ENCODE data around the gene FBXW8.

Gene FBXW8

DNA sequence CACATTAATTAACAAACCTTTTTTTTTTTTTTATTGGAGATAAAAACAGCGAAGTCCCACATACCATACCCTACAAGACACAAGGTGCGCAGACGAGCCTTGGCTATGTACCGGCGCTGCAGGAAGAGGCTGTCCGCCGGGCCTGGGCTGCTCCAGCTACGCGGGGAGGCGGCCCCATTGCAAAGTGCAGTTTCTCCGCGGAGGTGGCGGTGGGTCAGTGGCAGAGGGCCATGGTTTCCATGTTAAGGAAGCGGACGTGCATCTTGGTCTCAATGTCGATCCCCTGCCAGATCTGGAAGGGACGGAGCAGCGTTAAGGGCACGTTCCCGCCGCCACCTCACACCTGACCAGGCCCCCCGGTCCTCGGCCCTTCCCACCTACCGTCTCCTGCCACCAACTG lies 128.2 kb downstream of the FBXW8 start:
- Histone ChIP-seq H3K9ac (ENCODE audit: low read length) (no peak overlapping the region), H2AFZ (ENCODE audit: low read length) (no peak overlapping the region), H3K79me2 (ENCODE audit: low read length) (no peaks in the 10 kb centered on the region), H3K4me1 (ENCODE audit: low read length) (no peaks in the 10 kb centered on the region), H3K4me2 (ENCODE audit: low read depth, low read length) (no peak overlapping the region), H3K36me3 (replicated peaks; ENCODE audit: insufficient read depth, low read length) (no peaks in the 10 kb centered on the region), H3K9me3 (replicated peaks; ENCODE audit: insufficient read depth, low read length) (no peaks in the 10 kb centered on the region), H3K4me3 (ENCODE audit: low read length) (no peak overlapping the region), H3K27me3 (replicated peaks; ENCODE audit: insufficient read depth, low read length) (no peaks in the 10 kb centered on the region), H3K9me2 (replicated peaks; ENCODE audit: insufficient read depth, low read length) (no peaks in the 10 kb centered on the region), H4K20me1 (ENCODE audit: insufficient read depth, low read length) (no peaks in the 10 kb centered on the region), H3F3A (ENCODE audit: insufficient read depth, low read length) (no peaks in the 10 kb centered on the region), H3K27ac (ENCODE audit: low read length) (no peak overlapping the region)
- DNase-seq, result no peak
- TF ChIP-seq, protein P1, sequence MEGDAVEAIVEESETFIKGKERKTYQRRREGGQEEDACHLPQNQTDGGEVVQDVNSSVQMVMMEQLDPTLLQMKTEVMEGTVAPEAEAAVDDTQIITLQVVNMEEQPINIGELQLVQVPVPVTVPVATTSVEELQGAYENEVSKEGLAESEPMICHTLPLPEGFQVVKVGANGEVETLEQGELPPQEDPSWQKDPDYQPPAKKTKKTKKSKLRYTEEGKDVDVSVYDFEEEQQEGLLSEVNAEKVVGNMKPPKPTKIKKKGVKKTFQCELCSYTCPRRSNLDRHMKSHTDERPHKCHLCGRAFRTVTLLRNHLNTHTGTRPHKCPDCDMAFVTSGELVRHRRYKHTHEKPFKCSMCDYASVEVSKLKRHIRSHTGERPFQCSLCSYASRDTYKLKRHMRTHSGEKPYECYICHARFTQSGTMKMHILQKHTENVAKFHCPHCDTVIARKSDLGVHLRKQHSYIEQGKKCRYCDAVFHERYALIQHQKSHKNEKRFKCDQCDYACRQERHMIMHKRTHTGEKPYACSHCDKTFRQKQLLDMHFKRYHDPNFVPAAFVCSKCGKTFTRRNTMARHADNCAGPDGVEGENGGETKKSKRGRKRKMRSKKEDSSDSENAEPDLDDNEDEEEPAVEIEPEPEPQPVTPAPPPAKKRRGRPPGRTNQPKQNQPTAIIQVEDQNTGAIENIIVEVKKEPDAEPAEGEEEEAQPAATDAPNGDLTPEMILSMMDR (IDR thresholded peaks at IDR 0.05; ENCODE audit: low read length), result no peak
- no peak for TF ChIP-seq EZH2 (optimal IDR thresholded peaks at IDR 0.05; ENCODE audit: low read depth, low read length)
- TF ChIP-seq EZH2phosphoT487 (IDR thresholded peaks at IDR 0.05; ENCODE audit: low read length), result no peak

DNA sequence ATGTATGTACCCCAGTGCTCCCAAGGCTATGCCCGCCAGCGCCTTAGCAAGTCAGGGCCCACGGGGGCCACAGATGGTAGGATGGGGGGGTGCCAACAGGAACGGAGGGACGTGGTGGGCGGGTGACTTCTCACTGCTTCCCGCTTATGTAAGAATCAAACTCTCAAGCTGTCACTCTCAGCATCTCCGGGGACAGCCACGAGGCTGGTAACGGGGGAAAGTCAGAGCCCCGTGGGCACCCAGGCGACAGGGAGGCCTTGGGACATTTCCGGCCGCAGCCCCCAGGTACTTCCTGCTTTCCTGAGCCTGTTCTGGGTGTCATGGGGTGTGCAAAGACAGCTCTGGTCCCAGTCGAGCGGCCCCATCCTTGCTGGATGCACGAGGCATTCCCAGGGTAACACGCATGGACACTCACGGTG lies 129.2 kb downstream of the FBXW8 start:
- no peaks in the 10 kb centered on the region for H3K4me1 ChIP-seq (ENCODE audit: low read length)
- TF ChIP-seq EZH2phosphoT487 (IDR thresholded peaks at IDR 0.05; ENCODE audit: low read length) (no peak), EZH2 (optimal IDR thresholded peaks at IDR 0.05; ENCODE audit: low read depth, low read length) (no peak)
- TF ChIP-seq, protein P1 (IDR thresholded peaks at IDR 0.05; ENCODE audit: low read length), result no peak

DNA sequence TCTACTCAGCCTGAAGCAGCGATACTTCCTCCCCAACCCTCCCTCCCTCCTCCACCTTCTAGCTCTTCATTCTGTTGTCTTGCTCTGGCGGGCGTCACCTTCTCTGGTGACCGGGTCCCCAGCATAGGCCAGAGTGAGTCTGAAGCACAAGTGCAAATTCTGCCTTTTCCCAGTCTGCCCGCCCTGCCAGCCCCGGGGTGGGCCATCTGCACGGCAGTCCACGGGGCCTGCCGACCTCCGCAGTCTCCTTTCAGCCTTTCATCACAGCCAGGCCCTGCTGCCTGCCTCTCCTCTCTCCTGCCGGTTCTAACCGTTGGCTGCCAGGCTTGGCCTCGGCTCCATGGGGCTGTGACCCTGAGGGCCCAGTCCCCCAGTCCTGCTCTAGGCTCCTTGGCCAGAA lies 129.7 kb downstream of the FBXW8 start:
- Histone ChIP-seq H3K9me2 (replicated peaks; ENCODE audit: insufficient read depth, low read length) (no peaks in the 10 kb centered on the region), H2AFZ (ENCODE audit: low read length) (no peak overlapping the region), H4K20me1 (ENCODE audit: insufficient read depth, low read length) (no peaks in the 10 kb centered on the region), H3K4me2 (ENCODE audit: low read depth, low read length) (no peak overlapping the region), H3K79me2 (ENCODE audit: low read length) (no peaks in the 10 kb centered on the region), H3K9ac (ENCODE audit: low read length) (no peak overlapping the region), H3K9me3 (replicated peaks; ENCODE audit: insufficient read depth, low read length) (no peaks in the 10 kb centered on the region), H3K4me1 (ENCODE audit: low read length) (no peaks in the 10 kb centered on the region), H3K27ac (ENCODE audit: low read length) (no peak overlapping the region), H3K36me3 (replicated peaks; ENCODE audit: insufficient read depth, low read length) (no peaks in the 10 kb centered on the region), H3K4me3 (ENCODE audit: low read length) (no peak overlapping the region), H3F3A (ENCODE audit: insufficient read depth, low read length) (no peaks in the 10 kb centered on the region), H3K27me3 (replicated peaks; ENCODE audit: insufficient read depth, low read length) (no peaks in the 10 kb centered on the region)
- no peak for DNase-seq
- TF ChIP-seq EZH2phosphoT487 (IDR thresholded peaks at IDR 0.05; ENCODE audit: low read length), result no peak
- no peak for TF ChIP-seq EZH2 (optimal IDR thresholded peaks at IDR 0.05; ENCODE audit: low read depth, low read length)
- TF ChIP-seq, protein P1 (IDR thresholded peaks at IDR 0.05; ENCODE audit: low read length), result no peak

More for the DNA sequence above, 129.2 kb downstream of the FBXW8 start:
- H3K9me2 ChIP-seq (replicated peaks; ENCODE audit: insufficient read depth, low read length), result no peaks in the 10 kb centered on the region
- H3F3A ChIP-seq (ENCODE audit: insufficient read depth, low read length), result no peaks in the 10 kb centered on the region
- H3K4me3 ChIP-seq (ENCODE audit: low read length), result no peak overlapping the region
- H3K9me3 ChIP-seq (replicated peaks; ENCODE audit: insufficient read depth, low read length), result no peaks in the 10 kb centered on the region
- H3K27ac ChIP-seq (ENCODE audit: low read length), result no peak overlapping the region
- no peak for DNase-seq
- no peak overlapping the region for H3K4me2 ChIP-seq (ENCODE audit: low read depth, low read length)
- H4K20me1 ChIP-seq (ENCODE audit: insufficient read depth, low read length), result no peaks in the 10 kb centered on the region
- H3K79me2 ChIP-seq (ENCODE audit: low read length), result no peaks in the 10 kb centered on the region
- no peaks in the 10 kb centered on the region for H3K36me3 ChIP-seq (replicated peaks; ENCODE audit: insufficient read depth, low read length)
- no peak overlapping the region for H2AFZ ChIP-seq (ENCODE audit: low read length)
- no peak overlapping the region for H3K9ac ChIP-seq (ENCODE audit: low read length)
- no peaks in the 10 kb centered on the region for H3K27me3 ChIP-seq (replicated peaks; ENCODE audit: insufficient read depth, low read length)

All from MM.1S (cell line).